MCF 10A (cell line): ENCODE measurements around the gene PEX11G. TPM values are rescaled to one million over a fixed set of nuclear protein-coding genes. Genes with fewer than 3 reads are reported as not detected.

Experiments
- BruUV-seq: library from RNA; stranded (reverse); fragments of 400-500 nt; replicated peaks from 2 replicates; lab custom pipeline; 2021; lab: Mats Ljungman, UMichigan
- CTCF ChIA-PET: fragments of 300-600 bp; sonication (Branson Sonifier 250); formaldehyde crosslinking; extraction: SDS; loops from one replicate; lab custom pipeline; 2021; ENCODE audit warnings: antibody characterized with exemption, inconsistent platforms; lab: Yijun Ruan, JAX
- POLR2A ChIA-PET: fragments of 300-600, 350-650 bp; sonication (Branson Sonifier 250); formaldehyde crosslinking; extraction: SDS; loops from one replicate; lab custom pipeline; 2020; ENCODE audit warnings: antibody characterized with exemption, inconsistent platforms; lab: Yijun Ruan, JAX
- DNase-seq: peaks from one replicate; pipeline ENCODE4 v3.0.0-alpha.2; 2018; ENCODE audit not compliant: unreplicated experiment
- H3K27ac Mint-ChIP-seq: one replicate; pipeline ENCODE4 v1.8.0; 2022; ENCODE audit warnings: mild to moderate bottlenecking, low read depth, mixed read lengths; ENCODE audit not compliant: unreplicated experiment
- H3K27me3 Mint-ChIP-seq: one replicate; pipeline ENCODE4 v1.8.0; 2022; ENCODE audit warnings: mixed read lengths; ENCODE audit not compliant: insufficient read depth, unreplicated experiment
- H3K36me3 Mint-ChIP-seq: one replicate; pipeline ENCODE4 v1.8.0; 2022; ENCODE audit warnings: mild to moderate bottlenecking, moderate library complexity, mixed read lengths; ENCODE audit not compliant: insufficient read depth, unreplicated experiment
- H3K4me1 Mint-ChIP-seq: one replicate; pipeline ENCODE4 v1.8.0; 2022; ENCODE audit warnings: mixed read lengths; ENCODE audit not compliant: insufficient read depth, unreplicated experiment
- H3K4me3 Mint-ChIP-seq: one replicate; pipeline ENCODE4 v1.8.0; 2022; ENCODE audit warnings: mild to moderate bottlenecking, moderate library complexity, mixed read lengths; ENCODE audit not compliant: unreplicated experiment
- H3K9me3 Mint-ChIP-seq: one replicate; pipeline ENCODE4 v1.8.0; 2022; ENCODE audit warnings: mixed read lengths; ENCODE audit not compliant: unreplicated experiment
- intact Hi-C: fragments of 100-400 bp; cut with micrococcal nuclease; formaldehyde crosslinking; loops from 2 replicates; pipeline ENCODE4 v1.14.1; 2022
- total RNA-seq: library from RNA; stranded (reverse); gene quantifications from 2 replicates; pipeline ENCODE4 v1.2.3, GENCODE V29; 2022
- TF ChIP-seq, protein P1 (sequence below): fragments of 200-600 bp; IDR thresholded peaks from one replicate; pipeline ENCODE4 v1.8.0; 2022; ENCODE audit warnings: antibody characterized with exemption, mild to moderate bottlenecking; ENCODE audit not compliant: unreplicated experiment

PEX11G gene
- total RNA-seq, 1 experiment from 2014 or later, result 5.5 TPM

DNA sequence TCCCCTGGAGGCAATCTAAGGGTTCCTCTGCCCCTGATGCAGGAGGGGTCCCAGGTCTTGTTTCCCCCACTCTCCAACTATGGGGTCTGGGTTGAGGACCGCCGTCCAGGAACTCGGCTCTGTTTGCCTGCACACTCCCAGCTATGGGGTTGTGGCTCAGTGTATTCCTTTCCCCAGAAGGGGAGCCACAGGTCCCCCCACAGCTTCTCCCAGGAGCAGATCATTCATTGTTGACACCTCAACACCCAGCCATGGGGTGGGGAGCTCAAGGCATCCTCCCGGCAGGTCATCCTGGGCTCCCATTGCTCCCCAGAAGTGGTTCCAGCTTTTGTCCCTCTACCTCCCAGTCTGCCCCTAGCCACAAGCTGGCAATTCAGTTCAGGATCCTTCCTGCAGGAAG is 28.0 kb upstream of the PEX11G start:
- ChIA-PET POLR2A (interaction anchor here (0.8 to 1.4 kb wide), 2 partner anchors 10 to 127 kb away, joined by 3 to 4 read pairs; no protein-coding TSS in a partner anchor), CTCF (interaction anchor here (1.0 to 1.6 kb wide), 2 partner anchors 139 to 162 kb away, joined by 3 to 5 read pairs; no protein-coding TSS in a partner anchor)
- H3K9me3 Mint-ChIP-seq, result no peaks in the 10 kb centered on the region
- H3K27me3 Mint-ChIP-seq, result no peaks in the 10 kb centered on the region
- peaks cover 4% of the 10 kb centered on the region for H3K36me3 Mint-ChIP-seq
- DNase-seq, result no peak
- H3K27ac Mint-ChIP-seq, result peak overlapping the region; percentile 73
- intact Hi-C loops, result no loop called here
- H3K4me3 Mint-ChIP-seq, result peak overlapping the region; percentile 68
- no TSS peak for BruUV-seq
- peaks cover 10% of the 10 kb centered on the region for H3K4me1 Mint-ChIP-seq
- TF ChIP-seq, protein P1, sequence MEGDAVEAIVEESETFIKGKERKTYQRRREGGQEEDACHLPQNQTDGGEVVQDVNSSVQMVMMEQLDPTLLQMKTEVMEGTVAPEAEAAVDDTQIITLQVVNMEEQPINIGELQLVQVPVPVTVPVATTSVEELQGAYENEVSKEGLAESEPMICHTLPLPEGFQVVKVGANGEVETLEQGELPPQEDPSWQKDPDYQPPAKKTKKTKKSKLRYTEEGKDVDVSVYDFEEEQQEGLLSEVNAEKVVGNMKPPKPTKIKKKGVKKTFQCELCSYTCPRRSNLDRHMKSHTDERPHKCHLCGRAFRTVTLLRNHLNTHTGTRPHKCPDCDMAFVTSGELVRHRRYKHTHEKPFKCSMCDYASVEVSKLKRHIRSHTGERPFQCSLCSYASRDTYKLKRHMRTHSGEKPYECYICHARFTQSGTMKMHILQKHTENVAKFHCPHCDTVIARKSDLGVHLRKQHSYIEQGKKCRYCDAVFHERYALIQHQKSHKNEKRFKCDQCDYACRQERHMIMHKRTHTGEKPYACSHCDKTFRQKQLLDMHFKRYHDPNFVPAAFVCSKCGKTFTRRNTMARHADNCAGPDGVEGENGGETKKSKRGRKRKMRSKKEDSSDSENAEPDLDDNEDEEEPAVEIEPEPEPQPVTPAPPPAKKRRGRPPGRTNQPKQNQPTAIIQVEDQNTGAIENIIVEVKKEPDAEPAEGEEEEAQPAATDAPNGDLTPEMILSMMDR, result no peak

GRCh38 chr19:7516333-7516732 is 27.5 kb upstream of the PEX11G start:
- intact Hi-C loops, result no loop called here
- DNase-seq, result no peak
- Mint-ChIP-seq H3K4me3 (peak overlapping the region; percentile 68), H3K4me1 (peaks cover 7% of the 10 kb centered on the region), H3K27ac (peak overlapping the region; percentile 73), H3K27me3 (no peaks in the 10 kb centered on the region), H3K36me3 (no peaks in the 10 kb centered on the region), H3K9me3 (no peaks in the 10 kb centered on the region)
- ChIA-PET CTCF (interaction anchor here (1.0 to 1.6 kb wide), 2 partner anchors 139 to 162 kb away, joined by 3 to 5 read pairs; no protein-coding TSS in a partner anchor), POLR2A (interaction anchor here (0.8 to 1.5 kb wide), 2 partner anchors 19 to 127 kb away, joined by 3 to 4 read pairs; a partner anchor contains a TSS)
- TF ChIP-seq, protein P1, result no peak
- BruUV-seq, result no TSS peak

DNA sequence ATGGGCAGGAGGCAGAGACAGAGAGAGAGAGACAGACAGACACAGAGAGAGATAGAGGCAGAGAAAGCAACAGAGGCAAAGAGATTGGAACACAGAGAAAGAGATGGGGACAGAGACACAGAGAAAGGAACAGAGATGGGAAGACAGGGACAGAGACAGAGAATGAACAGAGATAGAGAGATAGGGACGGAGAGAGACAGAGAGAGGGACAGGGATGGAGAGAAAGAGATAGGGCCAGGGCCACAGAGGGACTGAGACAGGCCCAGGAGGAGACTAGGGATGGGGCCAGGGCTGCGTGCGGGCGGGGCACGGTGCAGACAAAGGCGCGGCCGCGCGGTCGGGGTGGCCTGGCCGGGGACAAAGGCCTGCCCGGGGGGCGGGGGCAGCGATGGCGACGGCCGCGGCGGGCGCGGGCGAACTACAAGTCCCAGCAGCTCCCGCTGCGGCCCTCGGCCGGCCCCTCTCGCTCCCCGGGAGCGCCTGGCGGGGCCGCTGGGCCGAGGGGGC is 26.9 kb upstream of the PEX11G start, which contains the start of gene ZNF358:
Gene ZNF358, plus strand, starts transcription at position 459 of the 507 bp plus-strand sequence. CDS start 3,140 bp downstream, outside the sequence.
- TF ChIP-seq, protein P1, result no peak
- H3K36me3 Mint-ChIP-seq, result no peaks in the 10 kb centered on the region
- intact Hi-C loops, result no loop called here
- no TSS peak for BruUV-seq
- ChIA-PET CTCF (interaction anchor here (1.6 kb wide), 1 partner anchor 161 kb away, joined by 5 read pairs; no protein-coding TSS in a partner anchor), POLR2A (interaction anchor here (0.7 to 1.5 kb wide), 3 partner anchors 18 to 114 kb away, joined by 4 read pairs; partner anchors contain the start of genes PET100, PNPLA6 and XAB2)
- H3K27ac Mint-ChIP-seq, result peak within 1 kb of the TSS; percentile 85
- H3K4me3 Mint-ChIP-seq, result peak within 1 kb of the TSS; percentile 74
- DNase-seq, result peak; percentile 44
- peaks cover 7% of the 10 kb centered on the region for H3K4me1 Mint-ChIP-seq
- H3K27me3 Mint-ChIP-seq, result no peaks in the 10 kb centered on the region
- no peaks in the 10 kb centered on the region for H3K9me3 Mint-ChIP-seq

- H3K9me3 Mint-ChIP-seq, result no peaks in the 10 kb centered on the region
- BruUV-seq, result no TSS peak
- peak overlapping the region; percentile 74 for H3K4me3 Mint-ChIP-seq
- DNase-seq, result no peak
- H3K36me3 Mint-ChIP-seq, result no peaks in the 10 kb centered on the region
- ChIA-PET CTCF (no interaction called here), POLR2A (interaction anchor here (0.6 to 1.5 kb wide), 4 partner anchors 18 to 131 kb away, joined by 3 to 4 read pairs (median 4); partner anchors contain the start of genes PET100, PNPLA6 and XAB2)
- H3K27me3 Mint-ChIP-seq, result no peaks in the 10 kb centered on the region
- H3K27ac Mint-ChIP-seq, result peak overlapping the region; percentile 85
- TF ChIP-seq, protein P1, result no peak
- peaks cover 7% of the 10 kb centered on the region for H3K4me1 Mint-ChIP-seq
- intact Hi-C loops, result no loop called here
Observed at GRCh38 chr19:7515110-7515644, 26.3 kb upstream of the PEX11G start.
